AG10803 (cell line): Measurements from ENCODE around the gene SLC25A23.
"Not testable (repeated sequence)": the region's sequence is repeated elsewhere in the genome, so short reads cannot be mapped to it uniquely, and the experiment has no call there.

Experiments
- DNase-seq: peaks from one replicate; pipeline ENCODE4 v3.0.0; 2010; ENCODE audit warnings: low read depth
- H3K4me3 ChIP-seq: 2 replicates; pipeline ENCODE4 v1.5.1; 2011; ENCODE audit warnings: mild to moderate bottlenecking, low read length, control low read depth
- TF ChIP-seq, protein P1 (sequence below): conservative IDR thresholded peaks from 2 replicates; pipeline ENCODE4 v1.5.1; 2011; ENCODE audit warnings: mild to moderate bottlenecking, low read length, control low read depth, inconsistent platforms

Gene SLC25A23

DNA sequence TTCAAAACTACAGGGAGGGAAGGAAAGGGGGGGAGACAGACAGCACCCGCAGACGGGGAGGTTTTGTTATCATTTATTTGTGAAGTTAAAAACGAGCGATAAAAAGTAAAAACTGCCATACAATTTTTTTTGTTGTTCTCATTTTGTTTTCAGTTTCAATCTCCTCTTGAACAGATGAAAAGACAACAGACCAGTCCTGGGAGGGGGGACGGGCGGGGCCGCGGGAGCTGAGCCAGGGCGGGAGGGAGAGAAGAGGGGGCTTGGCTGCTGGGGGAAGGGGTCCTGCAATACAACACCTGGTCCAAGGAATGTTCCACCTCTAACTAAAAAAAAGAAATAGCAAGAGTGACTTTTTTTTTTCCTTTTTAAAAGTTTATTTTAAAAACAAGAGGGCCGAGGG is 46.3 kb downstream of the SLC25A23 start:
- TF ChIP-seq, protein P1, sequence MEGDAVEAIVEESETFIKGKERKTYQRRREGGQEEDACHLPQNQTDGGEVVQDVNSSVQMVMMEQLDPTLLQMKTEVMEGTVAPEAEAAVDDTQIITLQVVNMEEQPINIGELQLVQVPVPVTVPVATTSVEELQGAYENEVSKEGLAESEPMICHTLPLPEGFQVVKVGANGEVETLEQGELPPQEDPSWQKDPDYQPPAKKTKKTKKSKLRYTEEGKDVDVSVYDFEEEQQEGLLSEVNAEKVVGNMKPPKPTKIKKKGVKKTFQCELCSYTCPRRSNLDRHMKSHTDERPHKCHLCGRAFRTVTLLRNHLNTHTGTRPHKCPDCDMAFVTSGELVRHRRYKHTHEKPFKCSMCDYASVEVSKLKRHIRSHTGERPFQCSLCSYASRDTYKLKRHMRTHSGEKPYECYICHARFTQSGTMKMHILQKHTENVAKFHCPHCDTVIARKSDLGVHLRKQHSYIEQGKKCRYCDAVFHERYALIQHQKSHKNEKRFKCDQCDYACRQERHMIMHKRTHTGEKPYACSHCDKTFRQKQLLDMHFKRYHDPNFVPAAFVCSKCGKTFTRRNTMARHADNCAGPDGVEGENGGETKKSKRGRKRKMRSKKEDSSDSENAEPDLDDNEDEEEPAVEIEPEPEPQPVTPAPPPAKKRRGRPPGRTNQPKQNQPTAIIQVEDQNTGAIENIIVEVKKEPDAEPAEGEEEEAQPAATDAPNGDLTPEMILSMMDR: no peak
- no peak for DNase-seq
- no peak overlapping the region for H3K4me3 ChIP-seq

DNA sequence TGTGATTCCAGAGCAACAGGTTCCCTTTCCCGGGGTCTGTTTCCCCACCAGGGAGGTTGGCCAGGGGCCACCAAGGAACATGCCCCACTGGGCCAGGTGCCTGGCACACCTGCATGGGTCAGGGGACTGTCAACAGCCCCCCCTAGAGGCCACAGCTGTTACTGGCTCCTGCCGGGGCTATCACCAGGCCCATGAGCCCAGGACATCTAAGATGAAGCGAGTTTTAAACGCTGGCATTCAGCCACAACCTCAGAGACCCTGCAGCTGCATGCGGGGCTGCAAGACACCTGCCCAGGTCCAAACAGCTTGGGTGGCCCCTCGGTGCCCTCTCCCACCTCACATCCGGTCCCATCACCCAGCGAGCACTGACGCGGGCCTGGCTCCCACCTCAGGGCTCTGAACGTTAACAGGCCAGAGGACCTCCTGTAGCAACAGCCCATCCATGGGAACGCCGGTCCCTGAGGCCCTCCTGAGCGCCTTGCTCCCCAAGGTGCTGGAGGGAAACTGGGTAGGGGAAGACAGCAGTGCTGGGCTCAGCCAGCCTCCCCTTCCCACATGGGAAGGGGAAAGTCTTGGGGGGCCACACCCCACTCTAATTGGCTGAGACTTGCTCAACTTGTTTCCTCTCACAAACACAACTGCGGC is 47.0 kb downstream of the SLC25A23 start:
- no peak overlapping the region for H3K4me3 ChIP-seq
- TF ChIP-seq, protein P1: peak; percentile 41
- no peak for DNase-seq

DNA sequence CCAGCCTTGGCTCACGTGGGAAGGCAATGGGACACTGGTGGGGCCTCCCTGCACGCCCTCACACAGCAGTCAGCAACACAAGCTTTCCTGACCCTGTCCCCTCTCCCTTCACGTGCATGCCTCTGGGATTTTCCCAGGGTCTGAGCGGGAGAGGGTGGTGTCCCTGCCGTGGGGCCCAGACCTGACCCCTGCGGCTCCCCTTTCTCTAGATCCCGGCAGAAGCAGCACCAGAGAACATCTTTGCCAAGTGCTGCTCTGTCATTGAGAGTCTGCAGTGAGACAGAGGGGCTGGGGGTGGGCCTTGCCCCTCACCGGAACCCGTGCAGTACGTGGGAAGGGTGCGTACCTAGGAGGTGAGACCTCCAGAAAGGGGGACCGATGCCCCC is 47.5 kb downstream of the SLC25A23 start:
- DNase-seq: no peak
- no peak overlapping the region for H3K4me3 ChIP-seq
- TF ChIP-seq, protein P1: no peak

DNA sequence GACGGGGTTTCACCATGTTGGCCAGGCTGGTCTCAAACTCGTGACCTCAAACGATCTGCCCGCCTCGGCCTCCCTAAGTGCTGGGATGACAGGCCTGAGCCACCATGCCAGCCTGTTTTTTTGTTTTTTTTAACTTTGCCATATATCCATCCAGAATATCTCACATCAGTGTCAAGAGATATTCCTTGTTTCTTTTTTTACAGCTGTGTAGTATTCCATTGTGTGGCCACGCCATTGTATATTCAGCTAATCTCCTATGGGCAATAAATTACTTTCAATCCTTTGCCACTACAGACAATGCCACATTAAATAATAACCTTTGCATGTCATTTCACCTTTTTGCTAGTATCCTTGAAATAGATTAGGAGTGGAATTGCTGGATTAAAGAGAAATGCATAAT is 50.2 kb downstream of the SLC25A23 start:
- H3K4me3 ChIP-seq: no peak overlapping the region
- no peak for DNase-seq
- TF ChIP-seq, protein P1: no peak

DNA sequence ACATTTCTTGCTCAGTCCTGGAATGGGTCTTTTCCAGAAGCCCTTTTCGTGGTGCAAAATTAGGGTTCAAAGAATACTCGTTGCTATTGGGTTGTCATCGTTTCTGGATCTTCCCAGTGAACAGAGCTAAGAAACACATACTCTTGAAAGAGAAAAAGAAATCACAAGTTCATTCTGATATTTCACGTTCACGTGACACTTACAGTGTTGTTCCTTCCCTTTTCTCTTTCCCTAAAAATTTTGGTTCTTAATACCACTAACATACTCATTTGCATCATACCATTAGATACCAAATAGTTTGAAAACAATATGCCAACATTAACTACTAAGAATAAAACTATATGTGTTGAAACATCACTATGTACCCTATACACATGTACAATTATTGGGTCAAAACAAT is 53.2 kb downstream of the SLC25A23 start:
- TF ChIP-seq, protein P1: no peak
- DNase-seq: no peak
- H3K4me3 ChIP-seq: no peak overlapping the region

DNA sequence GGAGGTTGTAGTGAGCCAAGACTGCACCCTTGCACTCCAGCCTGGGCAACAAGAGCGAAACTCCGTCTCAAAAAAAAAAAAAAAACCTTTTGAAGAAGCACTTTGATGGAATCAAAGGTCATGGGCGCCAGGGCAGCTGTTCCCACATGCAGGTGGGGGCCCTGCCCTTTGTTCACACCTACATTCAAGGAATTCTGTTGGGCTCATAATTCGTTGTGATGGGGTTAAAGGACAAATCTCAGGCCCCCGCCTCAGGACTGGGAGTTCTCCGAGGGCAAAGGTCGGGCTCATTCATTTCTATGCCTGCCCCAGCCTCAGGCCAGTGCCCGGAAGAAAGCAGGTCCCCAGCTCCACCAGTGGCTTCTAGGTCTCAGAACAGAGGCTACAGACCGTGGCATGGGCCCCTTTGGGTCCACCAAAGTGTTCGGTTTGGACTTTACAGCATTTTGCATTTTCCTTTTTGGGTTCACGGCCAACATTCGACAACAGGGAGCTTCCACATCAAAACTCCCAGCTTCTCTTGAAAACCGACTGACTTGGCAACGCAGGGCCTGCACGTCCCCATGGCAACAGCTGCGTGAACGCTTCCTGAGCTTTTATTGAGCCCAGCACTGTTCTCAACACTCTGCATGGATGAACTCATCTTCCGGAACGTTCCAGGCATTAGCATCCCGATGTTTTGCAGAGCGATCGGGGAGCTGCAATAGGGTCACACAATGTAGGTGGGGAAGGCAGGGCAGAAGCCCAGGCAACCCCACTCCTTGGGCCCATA is 56.6 kb downstream of the SLC25A23 start:
- DNase-seq: peak; percentile 54
- H3K4me3 ChIP-seq: no peak overlapping the region
- TF ChIP-seq, protein P1: no peak

DNA sequence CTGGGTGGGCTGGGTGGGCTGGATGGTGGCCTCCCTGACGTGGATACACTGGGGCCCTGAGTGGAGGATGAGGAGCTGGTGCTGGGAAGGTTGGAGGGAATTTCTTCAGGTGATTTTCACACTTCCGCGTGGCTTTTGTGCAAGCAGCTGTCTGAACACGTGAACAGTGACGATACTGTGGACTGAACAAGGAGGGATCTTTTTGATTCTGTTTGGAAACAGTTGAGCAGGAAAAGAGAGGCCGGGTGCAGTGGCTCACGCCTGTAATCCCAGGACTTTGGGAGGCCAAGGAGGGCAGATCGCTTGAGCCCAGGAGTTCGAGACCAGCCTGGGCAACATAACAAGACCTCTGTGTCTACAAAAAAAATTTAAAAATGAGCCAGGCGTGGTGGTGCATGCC is 57.5 kb downstream of the SLC25A23 start:
- TF ChIP-seq, protein P1: no peak
- no peak for DNase-seq
- H3K4me3 ChIP-seq: no peak overlapping the region

DNA sequence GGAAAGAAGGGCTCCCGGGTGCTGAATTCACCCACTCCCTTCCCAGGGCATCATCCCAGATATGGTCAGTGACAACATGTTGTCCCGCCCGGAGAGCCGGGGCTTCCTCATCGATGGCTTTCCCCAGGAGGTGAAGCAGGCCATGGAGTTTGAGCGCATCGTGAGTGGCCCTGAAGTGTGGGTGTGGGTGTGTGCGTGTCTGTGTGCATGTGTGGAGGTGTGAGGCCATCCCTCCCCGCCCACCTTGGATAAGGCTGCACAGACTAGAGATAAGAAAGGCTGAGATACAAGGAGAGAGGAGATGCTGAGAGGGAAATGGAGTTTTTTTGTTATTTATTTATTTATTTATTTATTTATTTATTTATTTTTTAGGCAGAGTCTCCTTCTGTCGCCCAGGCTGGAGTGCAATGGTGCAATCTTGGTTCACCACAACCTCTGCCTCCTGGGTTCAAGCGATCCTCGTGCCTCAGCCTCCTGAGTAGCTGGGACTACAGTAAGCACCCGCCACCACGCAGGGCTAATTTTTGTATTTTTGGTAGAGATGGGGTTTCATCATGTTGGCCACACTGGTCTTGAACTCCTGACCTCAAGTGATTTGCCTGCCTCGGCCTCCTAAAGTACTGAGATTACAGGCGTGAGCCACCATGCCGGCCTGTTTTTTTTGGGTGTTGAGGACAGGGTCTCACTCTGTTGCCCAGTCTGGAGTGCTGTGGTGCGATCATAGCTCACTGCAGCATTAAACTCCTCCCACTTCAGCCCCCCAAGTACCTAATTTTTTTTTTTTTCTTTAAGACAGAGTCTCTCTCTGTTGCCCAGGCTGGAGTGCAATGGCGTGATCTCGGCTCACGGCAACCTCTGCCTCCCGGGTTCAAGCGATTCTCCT is 59.3 kb downstream of the SLC25A23 start:
- not testable (repeated sequence) for H3K4me3 ChIP-seq, DNase-seq
